HL-60 (cell line): ENCODE data around the gene EP400.

Experiments
- DNase-seq, 2 experiments: peaks; one replicate each; pipeline ENCODE4 v3.0.0-alpha.2; 2010 to 2020; ENCODE audit warnings: low read depth in 1 of 2, low spot score in 1 of 2
- H3K27ac ChIP-seq: fragments of 250-450 bp; sonication (Bioruptor Pico); replicated peaks from 2 replicates; pipeline ENCODE4 v1.5.1; 2020; ENCODE audit warnings: mild to moderate bottlenecking, moderate library complexity
- H3K27me3 ChIP-seq: fragments of 250-450 bp; sonication (Bioruptor Pico); 2 replicates; pipeline ENCODE4 v1.5.1; 2021; ENCODE audit warnings: mild to moderate bottlenecking, moderate library complexity; ENCODE audit not compliant: insufficient read depth, poor library complexity, severe bottlenecking
- H3K4me3 ChIP-seq: replicated peaks from 2 replicates; pipeline ENCODE4 v1.5.1; 2011; ENCODE audit warnings: mild to moderate bottlenecking, control low read depth, low read length; ENCODE audit not compliant: insufficient read depth
- GABPA ChIP-seq: IDR thresholded peaks from 2 replicates; pipeline ENCODE4 v1.6.1; 2012; ENCODE audit warnings: low read depth
- POLR2AphosphoS5 ChIP-seq: IDR thresholded peaks from 2 replicates; pipeline ENCODE4 v1.6.1; 2012; ENCODE audit warnings: low read depth
- REST ChIP-seq: IDR thresholded peaks from 2 replicates; pipeline ENCODE4 v1.6.1; 2012; ENCODE audit warnings: low read depth; ENCODE audit not compliant: insufficient replicate concordance
- SPI1 ChIP-seq: IDR thresholded peaks from 2 replicates; pipeline ENCODE4 v1.6.1; 2012; ENCODE audit warnings: low read depth, mild to moderate bottlenecking, borderline replicate concordance
- long read RNA-seq: library from polyadenylated mRNA; unstranded; transcript quantifications from one replicate; pipeline ENCODE4 v2.0.0, GENCODE V29; 2020
- TF ChIP-seq, protein P1 (sequence below): IDR thresholded peaks from one replicate; pipeline ENCODE4 v1.5.1; 2011; ENCODE audit warnings: low read length, control low read depth, inconsistent platforms; ENCODE audit not compliant: insufficient read depth

Gene EP400, protein sequence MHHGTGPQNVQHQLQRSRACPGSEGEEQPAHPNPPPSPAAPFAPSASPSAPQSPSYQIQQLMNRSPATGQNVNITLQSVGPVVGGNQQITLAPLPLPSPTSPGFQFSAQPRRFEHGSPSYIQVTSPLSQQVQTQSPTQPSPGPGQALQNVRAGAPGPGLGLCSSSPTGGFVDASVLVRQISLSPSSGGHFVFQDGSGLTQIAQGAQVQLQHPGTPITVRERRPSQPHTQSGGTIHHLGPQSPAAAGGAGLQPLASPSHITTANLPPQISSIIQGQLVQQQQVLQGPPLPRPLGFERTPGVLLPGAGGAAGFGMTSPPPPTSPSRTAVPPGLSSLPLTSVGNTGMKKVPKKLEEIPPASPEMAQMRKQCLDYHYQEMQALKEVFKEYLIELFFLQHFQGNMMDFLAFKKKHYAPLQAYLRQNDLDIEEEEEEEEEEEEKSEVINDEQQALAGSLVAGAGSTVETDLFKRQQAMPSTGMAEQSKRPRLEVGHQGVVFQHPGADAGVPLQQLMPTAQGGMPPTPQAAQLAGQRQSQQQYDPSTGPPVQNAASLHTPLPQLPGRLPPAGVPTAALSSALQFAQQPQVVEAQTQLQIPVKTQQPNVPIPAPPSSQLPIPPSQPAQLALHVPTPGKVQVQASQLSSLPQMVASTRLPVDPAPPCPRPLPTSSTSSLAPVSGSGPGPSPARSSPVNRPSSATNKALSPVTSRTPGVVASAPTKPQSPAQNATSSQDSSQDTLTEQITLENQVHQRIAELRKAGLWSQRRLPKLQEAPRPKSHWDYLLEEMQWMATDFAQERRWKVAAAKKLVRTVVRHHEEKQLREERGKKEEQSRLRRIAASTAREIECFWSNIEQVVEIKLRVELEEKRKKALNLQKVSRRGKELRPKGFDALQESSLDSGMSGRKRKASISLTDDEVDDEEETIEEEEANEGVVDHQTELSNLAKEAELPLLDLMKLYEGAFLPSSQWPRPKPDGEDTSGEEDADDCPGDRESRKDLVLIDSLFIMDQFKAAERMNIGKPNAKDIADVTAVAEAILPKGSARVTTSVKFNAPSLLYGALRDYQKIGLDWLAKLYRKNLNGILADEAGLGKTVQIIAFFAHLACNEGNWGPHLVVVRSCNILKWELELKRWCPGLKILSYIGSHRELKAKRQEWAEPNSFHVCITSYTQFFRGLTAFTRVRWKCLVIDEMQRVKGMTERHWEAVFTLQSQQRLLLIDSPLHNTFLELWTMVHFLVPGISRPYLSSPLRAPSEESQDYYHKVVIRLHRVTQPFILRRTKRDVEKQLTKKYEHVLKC (N-terminal part only)
- long read RNA-seq, transcript EP400-202 (8 exons, 2,588 nt), result major isoform, 13 of 71 reads
- long read RNA-seq, partial matches to known transcripts, result 42 of 71 reads
- long read RNA-seq, other reads (novel, unspliced or antisense), result 12 of 71 reads

DNA sequence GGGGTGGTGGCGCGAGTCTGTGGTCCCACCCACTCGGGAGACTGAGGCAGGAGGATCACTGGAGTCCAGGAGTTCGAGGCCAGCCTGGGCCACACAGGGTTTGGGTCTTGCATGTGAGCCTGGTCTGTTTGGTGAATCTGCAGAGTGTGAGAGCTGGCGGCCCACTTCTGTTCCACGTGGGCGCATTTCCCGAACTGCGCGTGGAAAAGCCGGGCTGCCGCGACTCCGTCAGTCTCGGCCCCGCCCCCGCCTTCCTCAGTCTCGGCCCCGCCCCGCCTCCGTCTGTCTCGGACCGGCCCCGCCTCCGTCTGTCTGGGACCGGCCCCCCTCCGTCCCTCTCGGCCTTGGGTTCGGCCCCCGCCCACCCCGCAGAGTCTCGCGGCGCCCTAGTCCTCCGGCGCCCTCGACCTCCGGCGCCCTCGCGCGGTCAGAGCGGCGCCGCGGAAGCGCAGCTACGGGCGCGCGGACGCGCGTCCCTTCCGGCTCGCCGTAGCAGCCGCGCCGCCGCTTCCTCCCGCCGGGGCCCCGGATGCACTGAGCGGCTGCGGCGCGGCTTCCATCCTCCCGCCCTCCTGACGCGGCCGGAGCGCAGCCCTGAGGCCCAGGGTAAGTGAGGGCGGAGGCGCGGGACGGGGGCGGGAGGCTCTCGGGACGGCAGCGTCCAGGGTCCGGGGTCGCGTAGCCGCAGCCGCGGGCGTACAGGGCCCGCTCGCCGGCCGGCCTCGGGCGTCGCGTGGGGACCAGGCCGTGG is at the start of gene EP400:
EP400 (plus strand) TSS at position 512 of the 751 bp plus-strand sequence. CDS start 10,678 bp downstream, outside the sequence.
- H3K27me3 ChIP-seq, result no peaks in the 10 kb centered on the region
- DNase-seq, result peak; percentile 88 to 92
- TF ChIP-seq REST, result no peak
- no peak for TF ChIP-seq GABPA
- no peak; the same call in 1 of the 2 replicates for TF ChIP-seq POLR2AphosphoS5
- TF ChIP-seq, protein P1, sequence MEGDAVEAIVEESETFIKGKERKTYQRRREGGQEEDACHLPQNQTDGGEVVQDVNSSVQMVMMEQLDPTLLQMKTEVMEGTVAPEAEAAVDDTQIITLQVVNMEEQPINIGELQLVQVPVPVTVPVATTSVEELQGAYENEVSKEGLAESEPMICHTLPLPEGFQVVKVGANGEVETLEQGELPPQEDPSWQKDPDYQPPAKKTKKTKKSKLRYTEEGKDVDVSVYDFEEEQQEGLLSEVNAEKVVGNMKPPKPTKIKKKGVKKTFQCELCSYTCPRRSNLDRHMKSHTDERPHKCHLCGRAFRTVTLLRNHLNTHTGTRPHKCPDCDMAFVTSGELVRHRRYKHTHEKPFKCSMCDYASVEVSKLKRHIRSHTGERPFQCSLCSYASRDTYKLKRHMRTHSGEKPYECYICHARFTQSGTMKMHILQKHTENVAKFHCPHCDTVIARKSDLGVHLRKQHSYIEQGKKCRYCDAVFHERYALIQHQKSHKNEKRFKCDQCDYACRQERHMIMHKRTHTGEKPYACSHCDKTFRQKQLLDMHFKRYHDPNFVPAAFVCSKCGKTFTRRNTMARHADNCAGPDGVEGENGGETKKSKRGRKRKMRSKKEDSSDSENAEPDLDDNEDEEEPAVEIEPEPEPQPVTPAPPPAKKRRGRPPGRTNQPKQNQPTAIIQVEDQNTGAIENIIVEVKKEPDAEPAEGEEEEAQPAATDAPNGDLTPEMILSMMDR, result no peak
- peak; percentile 49; the same call in 1 of the 2 replicates for TF ChIP-seq SPI1
- H3K27ac ChIP-seq, result peak within 1 kb of the TSS; percentile 65
- peak within 1 kb of the TSS; percentile 92 for H3K4me3 ChIP-seq

DNA sequence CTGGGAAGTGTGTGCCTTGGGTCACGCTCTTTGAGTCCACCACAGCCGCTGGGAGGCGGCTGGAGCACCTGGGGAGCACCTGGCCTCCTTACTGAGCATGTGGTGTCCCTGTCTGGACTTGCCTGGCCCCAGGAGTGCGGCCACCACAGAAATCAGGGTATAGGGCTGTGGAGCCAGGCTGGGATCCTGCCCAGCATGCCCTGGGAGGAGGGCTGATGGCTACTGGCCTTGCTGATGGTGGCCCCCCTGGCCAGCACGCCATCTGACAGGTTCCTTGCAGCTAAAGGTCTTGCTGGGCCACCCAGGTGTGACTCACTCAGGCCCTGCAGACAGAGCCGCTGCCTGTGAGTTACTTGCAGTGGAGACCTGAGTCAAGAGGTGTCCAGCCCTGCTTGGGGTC is 49.3 kb upstream of the EP400 start:
- no peak overlapping the region for H3K27ac ChIP-seq
- TF ChIP-seq REST, result no peak
- no peak for TF ChIP-seq GABPA
- TF ChIP-seq SPI1, result no peak
- no peak for TF ChIP-seq POLR2AphosphoS5
- TF ChIP-seq, protein P1, result no peak
- H3K4me3 ChIP-seq, result no peak overlapping the region
- no peak for DNase-seq
- no peaks in the 10 kb centered on the region for H3K27me3 ChIP-seq
